ENCODE results near the gene PRELID1. TPM values are rescaled to one million over a fixed set of nuclear protein-coding genes. Genes with fewer than 3 reads are reported as not detected.

PRELID1 gene
- total RNA-seq, 1 donor from 2014 or later: 141 TPM

DNA sequence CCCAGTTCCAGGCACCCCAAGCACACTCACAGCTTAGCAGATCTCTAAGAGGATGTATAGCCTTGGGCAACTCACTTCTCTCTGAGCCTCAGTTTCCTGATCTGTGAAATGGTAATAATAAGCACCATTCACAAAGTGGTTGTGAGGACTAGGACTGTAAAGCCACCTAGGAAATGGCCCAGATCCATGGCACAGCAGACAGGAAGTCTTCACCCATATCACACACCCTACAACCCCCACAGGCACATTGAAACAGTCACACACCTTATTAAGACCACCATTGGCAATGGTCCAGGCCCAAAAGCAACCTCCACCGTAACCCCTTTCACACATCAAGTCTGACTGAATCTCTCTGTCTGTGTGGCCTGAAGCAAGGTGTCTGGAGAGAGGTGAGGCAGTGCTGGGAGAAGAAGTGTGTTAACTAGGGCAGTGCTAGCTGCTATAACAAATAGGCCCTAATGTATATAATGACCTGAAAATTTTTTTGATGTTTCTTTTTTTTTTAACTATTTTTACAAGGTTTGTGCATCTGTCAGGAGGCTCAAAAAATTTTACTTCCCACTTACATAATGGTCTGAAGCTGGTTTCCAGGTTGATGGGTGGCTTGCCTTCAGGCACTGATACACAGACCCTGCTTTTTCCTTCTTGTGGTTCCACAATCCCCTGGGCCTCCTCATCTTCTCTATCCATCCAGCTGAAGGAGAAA is 51.7 kb downstream of the PRELID1 start:
- Mint-ChIP-seq H3K27ac (no peak overlapping the region), H3K9me3 (no peaks in the 10 kb centered on the region), H3K36me3 (ENCODE audit: low read depth) (peaks cover 15% of the 10 kb centered on the region), H3K4me3 (no peak overlapping the region), H3K27me3 (no peaks in the 10 kb centered on the region), H3K4me1 (peaks cover 65% of the 10 kb centered on the region)
- DNase-seq (no peak), ATAC-seq (ENCODE audit: low read depth) (no peak)
- ChIA-PET POLR2A (no interaction called here), CTCF (interaction anchor here (1.1 to 1.8 kb wide), 3 partner anchors 14 to 100 kb away, joined by 3 to 5 read pairs (median 5); no protein-coding TSS in a partner anchor)
- TF ChIP-seq, protein P1, sequence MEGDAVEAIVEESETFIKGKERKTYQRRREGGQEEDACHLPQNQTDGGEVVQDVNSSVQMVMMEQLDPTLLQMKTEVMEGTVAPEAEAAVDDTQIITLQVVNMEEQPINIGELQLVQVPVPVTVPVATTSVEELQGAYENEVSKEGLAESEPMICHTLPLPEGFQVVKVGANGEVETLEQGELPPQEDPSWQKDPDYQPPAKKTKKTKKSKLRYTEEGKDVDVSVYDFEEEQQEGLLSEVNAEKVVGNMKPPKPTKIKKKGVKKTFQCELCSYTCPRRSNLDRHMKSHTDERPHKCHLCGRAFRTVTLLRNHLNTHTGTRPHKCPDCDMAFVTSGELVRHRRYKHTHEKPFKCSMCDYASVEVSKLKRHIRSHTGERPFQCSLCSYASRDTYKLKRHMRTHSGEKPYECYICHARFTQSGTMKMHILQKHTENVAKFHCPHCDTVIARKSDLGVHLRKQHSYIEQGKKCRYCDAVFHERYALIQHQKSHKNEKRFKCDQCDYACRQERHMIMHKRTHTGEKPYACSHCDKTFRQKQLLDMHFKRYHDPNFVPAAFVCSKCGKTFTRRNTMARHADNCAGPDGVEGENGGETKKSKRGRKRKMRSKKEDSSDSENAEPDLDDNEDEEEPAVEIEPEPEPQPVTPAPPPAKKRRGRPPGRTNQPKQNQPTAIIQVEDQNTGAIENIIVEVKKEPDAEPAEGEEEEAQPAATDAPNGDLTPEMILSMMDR (IDR thresholded peaks at IDR 0.05): no peak
- intact Hi-C loops (cut with micrococcal nuclease): no loop called here

DNA sequence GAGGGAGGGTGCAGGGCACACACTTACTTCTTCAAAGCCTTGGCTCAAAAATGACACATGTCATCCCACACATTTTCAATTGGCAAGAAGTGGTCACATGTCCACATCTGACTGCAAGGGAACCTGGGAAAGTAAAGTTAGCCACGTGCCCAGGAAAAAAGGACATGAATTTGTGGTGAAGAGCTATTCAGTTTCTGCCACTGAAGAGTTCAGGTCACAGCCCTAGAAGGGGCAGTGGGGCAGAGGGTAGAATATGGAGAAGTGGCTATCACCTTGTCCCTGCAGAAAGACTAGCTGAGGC is 52.2 kb downstream of the PRELID1 start:
- Mint-ChIP-seq H3K27ac (no peak overlapping the region), H3K4me3 (no peak overlapping the region), H3K36me3 (ENCODE audit: low read depth) (peaks cover 15% of the 10 kb centered on the region), H3K9me3 (no peaks in the 10 kb centered on the region), H3K4me1 (peaks cover 63% of the 10 kb centered on the region), H3K27me3 (no peaks in the 10 kb centered on the region)
- intact Hi-C loops (cut with micrococcal nuclease): loop anchor here (2.0 kb wide), 5 partner anchors 15 to 71 kb away; partner anchors contain the start of genes GRK6, PRELID1 and RAB24
- ATAC-seq (ENCODE audit: low read depth) (no peak), DNase-seq (no peak)
- TF ChIP-seq, protein P1 (IDR thresholded peaks at IDR 0.05): no peak
- POLR2A ChIA-PET: interaction anchor here (0.6 kb wide), 1 partner anchor 9 kb away, joined by 4 read pairs; no protein-coding TSS in a partner anchor
- CTCF ChIA-PET: interaction anchor here (1.1 to 1.8 kb wide), 3 partner anchors 13 to 99 kb away, joined by 3 to 5 read pairs (median 5); no protein-coding TSS in a partner anchor

Other genes with a start within 250 kb of the PRELID1 start
- gene FGFR4, start 216.9 kb upstream of the PRELID1 start, total RNA-seq: 1.5 and 3.0 TPM in 2 replicates
- 103 and 108 TPM in 2 replicates for gene NSD1, start 170.0 kb upstream of the PRELID1 start, total RNA-seq
- gene RAB24, start 80 bp upstream of the PRELID1 start, total RNA-seq: 35.6 and 36.3 TPM in 2 replicates
- gene MXD3, start 8.1 kb downstream of the PRELID1 start, total RNA-seq: 7.6 and 9.1 TPM in 2 replicates
- 88.0 and 89.7 TPM in 2 replicates for gene LMAN2, start 47.9 kb downstream of the PRELID1 start, total RNA-seq
- 50.6 and 58.3 TPM in 2 replicates for gene RGS14, start 54.1 kb downstream of the PRELID1 start, total RNA-seq
- not detected in 2 replicates for gene SLC34A1, start 80.6 kb downstream of the PRELID1 start, total RNA-seq
- gene PFN3, start 96.9 kb downstream of the PRELID1 start, total RNA-seq: not detected in 2 replicates
- 0.31 TPM in 1 of 2 replicates, not detected in the other for gene F12, start 105.8 kb downstream of the PRELID1 start, total RNA-seq
- 90.6 and 92.6 TPM in 2 replicates for gene GRK6, start 122.9 kb downstream of the PRELID1 start, total RNA-seq
- 2.4 and 3.2 TPM in 2 replicates for gene PRR7, start 143.0 kb downstream of the PRELID1 start, total RNA-seq
- gene DBN1, start 169.8 kb downstream of the PRELID1 start, total RNA-seq: 2.0 and 3.9 TPM in 2 replicates
- gene PDLIM7, start 193.8 kb downstream of the PRELID1 start, total RNA-seq: 17.0 and 17.7 TPM in 2 replicates
- gene DOK3, start 206.0 kb downstream of the PRELID1 start, total RNA-seq: 82.5 and 88.5 TPM in 2 replicates
- gene DDX41, start 213.2 kb downstream of the PRELID1 start, total RNA-seq: 128 and 144 TPM in 2 replicates

Measured in activated B cell treated with CpG ODN at 0.5 μM for 24 hours (primary cell).